Esophagus muscularis mucosa (tissue), 4 donors: ENCODE data around the gene BCL2L1.

Experiments used
- EP300 ChIP-seq: sonication (generic); formaldehyde crosslinking; IDR thresholded peaks from one replicate; pipeline ENCODE4 v1.6.1; 2017; ENCODE audit warnings: antibody characterized with exemption
- POLR2A ChIP-seq: fragments of 450-650 bp; IDR thresholded peaks from one replicate; pipeline ENCODE4 v1.6.1; 2017; ENCODE audit warnings: antibody characterized with exemption, moderate library complexity, mild to moderate bottlenecking, low read depth
- TF ChIP-seq, protein P1 (sequence below), 3 experiments: fragments of 200-600 bp in 2 of 3; fragments of 450-650 bp in 1 of 3; sonication (generic) in 2 of 3; IDR thresholded peaks; one replicate each; pipeline ENCODE4 v1.5.1; 2017 to 2019; ENCODE audit warnings: antibody characterized with exemption in 3 of 3, mild to moderate bottlenecking in 2 of 3, moderate library complexity in 1 of 3

DNA sequence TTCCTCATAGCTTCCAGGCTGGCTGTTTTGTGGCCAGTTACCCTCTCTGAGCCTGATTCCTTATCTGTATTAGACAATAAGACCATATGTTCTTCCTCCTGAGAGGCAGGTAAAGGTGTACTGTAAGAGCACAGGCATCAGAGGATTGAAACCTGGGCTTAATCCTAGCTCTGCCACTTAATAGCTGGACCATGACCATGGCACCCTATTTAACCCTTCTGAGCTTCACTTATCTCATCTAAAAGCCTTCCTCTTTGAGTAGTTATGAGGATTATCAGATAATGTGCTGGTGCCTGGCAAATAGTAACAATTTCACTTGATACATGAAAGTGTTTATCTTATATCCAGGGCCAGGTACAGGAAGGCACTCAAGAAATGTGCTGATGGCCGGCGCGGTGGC, 34.9 kb downstream of the BCL2L1 start:
- TF ChIP-seq POLR2A (no peak), EP300 (no peak)
- TF ChIP-seq, protein P1, sequence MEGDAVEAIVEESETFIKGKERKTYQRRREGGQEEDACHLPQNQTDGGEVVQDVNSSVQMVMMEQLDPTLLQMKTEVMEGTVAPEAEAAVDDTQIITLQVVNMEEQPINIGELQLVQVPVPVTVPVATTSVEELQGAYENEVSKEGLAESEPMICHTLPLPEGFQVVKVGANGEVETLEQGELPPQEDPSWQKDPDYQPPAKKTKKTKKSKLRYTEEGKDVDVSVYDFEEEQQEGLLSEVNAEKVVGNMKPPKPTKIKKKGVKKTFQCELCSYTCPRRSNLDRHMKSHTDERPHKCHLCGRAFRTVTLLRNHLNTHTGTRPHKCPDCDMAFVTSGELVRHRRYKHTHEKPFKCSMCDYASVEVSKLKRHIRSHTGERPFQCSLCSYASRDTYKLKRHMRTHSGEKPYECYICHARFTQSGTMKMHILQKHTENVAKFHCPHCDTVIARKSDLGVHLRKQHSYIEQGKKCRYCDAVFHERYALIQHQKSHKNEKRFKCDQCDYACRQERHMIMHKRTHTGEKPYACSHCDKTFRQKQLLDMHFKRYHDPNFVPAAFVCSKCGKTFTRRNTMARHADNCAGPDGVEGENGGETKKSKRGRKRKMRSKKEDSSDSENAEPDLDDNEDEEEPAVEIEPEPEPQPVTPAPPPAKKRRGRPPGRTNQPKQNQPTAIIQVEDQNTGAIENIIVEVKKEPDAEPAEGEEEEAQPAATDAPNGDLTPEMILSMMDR (IDR thresholded peaks at IDR 0.05), result no peak
